Loucy (cell line): Measurements from ENCODE around the gene KSR2.

ENCODE experiments used
- H2AFZ ChIP-seq: fragments of 200-600 bp; sonication (generic); 2 replicates; pipeline ENCODE4 v1.6.0; 2016; ENCODE audit warnings: antibody characterized with exemption, mild to moderate bottlenecking, low read length, moderate library complexity
- H3F3A ChIP-seq: fragments of 200-600 bp; 2 replicates; pipeline ENCODE4 v1.6.0; 2016; ENCODE audit warnings: antibody characterized with exemption, low read depth, mild to moderate bottlenecking
- H3K27me3 ChIP-seq: fragments of 200-600 bp; sonication (generic); 2 replicates; pipeline ENCODE4 v1.6.1; 2014; ENCODE audit warnings: low read length, mild to moderate bottlenecking; ENCODE audit not compliant: insufficient read depth, poor library complexity, severe bottlenecking
- H3K36me3 ChIP-seq: fragments of 200-600 bp; sonication (generic); 2 replicates; pipeline ENCODE4 v1.6.1; 2016; ENCODE audit warnings: low read length; ENCODE audit not compliant: insufficient read depth
- H3K4me1 ChIP-seq: fragments of 200-600 bp; sonication (generic); 2 replicates; pipeline ENCODE4 v1.5.1; 2014; ENCODE audit warnings: low read length, mild to moderate bottlenecking; ENCODE audit not compliant: insufficient read depth, poor library complexity, severe bottlenecking
- H3K4me2 ChIP-seq: fragments of 200-600 bp; sonication (generic); 2 replicates; pipeline ENCODE4 v1.6.0; 2014; ENCODE audit warnings: antibody characterized with exemption, low read length, low read depth, mild to moderate bottlenecking; ENCODE audit not compliant: poor library complexity, severe bottlenecking
- H3K4me3 ChIP-seq: fragments of 200-600 bp; sonication (generic); 2 replicates; pipeline ENCODE4 v1.5.1; 2014; ENCODE audit warnings: low read length, mild to moderate bottlenecking, mixed read lengths; ENCODE audit not compliant: poor library complexity, severe bottlenecking
- H3K79me2 ChIP-seq: fragments of 200-600 bp; sonication (generic); 2 replicates; pipeline ENCODE4 v1.6.1; 2014; ENCODE audit warnings: low read length; ENCODE audit not compliant: insufficient read depth
- H3K9ac ChIP-seq: fragments of 200-600 bp; sonication (generic); 2 replicates; pipeline ENCODE4 v1.6.0; 2014; ENCODE audit warnings: mild to moderate bottlenecking, low read depth, low read length, moderate library complexity; ENCODE audit not compliant: poor library complexity, severe bottlenecking
- H3K9me2 ChIP-seq: fragments of 200-600 bp; sonication (generic); replicated peaks from 2 replicates; pipeline ENCODE4 v1.6.1; 2016; ENCODE audit warnings: low read depth, low read length, mixed read lengths
- H3K9me3 ChIP-seq: fragments of 200-600 bp; sonication (generic); 2 replicates; pipeline ENCODE4 v1.6.1; 2014; ENCODE audit warnings: mild to moderate bottlenecking, antibody characterized with exemption, low read length, low read depth; ENCODE audit not compliant: insufficient read depth
- H4K20me1 ChIP-seq: fragments of 200-600 bp; sonication (generic); 2 replicates; pipeline ENCODE4 v1.6.0; 2014; ENCODE audit warnings: antibody characterized with exemption, low read length, mild to moderate bottlenecking; ENCODE audit not compliant: insufficient read depth, poor library complexity, severe bottlenecking
- CTCF ChIP-seq: fragments of 200-600 bp; sonication (generic); conservative IDR thresholded peaks from 2 replicates; pipeline ENCODE4 v1.5.1; 2014; ENCODE audit warnings: mild to moderate bottlenecking, antibody characterized with exemption, low read length
- EZH2phosphoT487 ChIP-seq: fragments of 200-600 bp; IDR thresholded peaks from 2 replicates; pipeline ENCODE4 v1.6.1; 2018; ENCODE audit warnings: antibody characterized with exemption, mild to moderate bottlenecking, moderate library complexity, borderline replicate concordance

Gene KSR2

DNA sequence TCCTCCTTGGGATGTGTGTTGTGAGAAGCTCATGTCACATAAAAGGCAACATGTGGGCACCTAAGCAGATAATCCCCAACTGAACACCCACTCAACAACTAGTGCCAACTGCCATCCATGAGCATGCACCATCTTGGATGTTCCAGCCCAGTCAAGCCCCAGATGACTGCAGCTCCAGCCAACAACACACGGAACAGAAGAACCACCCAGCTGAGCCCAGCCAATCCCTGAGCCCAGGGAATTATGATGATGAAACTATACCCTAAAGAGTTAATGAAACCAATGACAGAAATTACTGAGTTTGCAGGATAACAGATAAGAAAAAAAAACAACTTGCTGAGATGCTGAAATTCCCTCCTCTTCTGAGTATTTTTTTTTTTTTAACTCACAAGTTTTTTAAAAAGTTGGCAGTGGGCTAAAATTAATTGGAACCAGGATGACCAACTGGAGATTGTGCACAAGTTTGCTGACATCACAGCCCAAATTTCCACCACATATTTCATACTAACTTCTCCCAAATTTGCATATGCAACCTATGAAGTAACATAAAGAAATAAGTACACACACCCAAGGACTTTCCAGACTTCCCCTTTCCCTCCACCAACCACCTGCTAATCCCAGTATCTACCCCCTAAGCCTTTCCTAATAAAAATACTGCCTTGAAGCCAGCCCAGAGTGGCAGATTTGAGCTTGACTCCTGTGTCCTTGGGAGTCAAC, 124.5 kb downstream of the KSR2 start:
- Histone ChIP-seq H3K9ac (no peak overlapping the region), H3K4me2 (no peak overlapping the region)

DNA sequence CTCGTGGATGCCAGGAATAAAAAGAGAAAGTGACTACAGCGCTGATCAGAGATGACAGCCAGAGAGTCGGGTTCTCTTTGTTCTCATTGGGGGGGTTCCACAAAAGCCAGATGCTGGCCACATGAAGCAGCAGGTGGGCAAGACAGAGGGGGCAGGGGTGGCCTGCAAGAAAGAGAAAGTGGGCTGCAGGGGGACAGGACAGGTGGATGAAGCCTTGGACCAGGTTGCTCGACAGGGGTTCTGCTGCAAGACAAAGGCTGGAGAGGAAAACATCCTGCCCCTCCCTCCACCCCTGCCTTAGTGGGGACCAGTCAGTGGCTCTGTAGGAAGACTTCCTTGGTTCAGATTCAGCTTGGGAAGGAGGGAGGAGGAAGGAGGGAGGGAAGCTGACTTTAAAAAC, 126.2 kb downstream of the KSR2 start:
- Histone ChIP-seq H3K36me3 (no peaks in the 10 kb centered on the region), H3K4me3 (no peak overlapping the region), H3K4me2 (no peak overlapping the region), H3K4me1 (no peaks in the 10 kb centered on the region), H3K27me3 (no peaks in the 10 kb centered on the region), H3K9ac (no peak overlapping the region), H4K20me1 (no peaks in the 10 kb centered on the region), H3F3A (no peaks in the 10 kb centered on the region), H3K9me3 (no peaks in the 10 kb centered on the region), H3K79me2 (no peaks in the 10 kb centered on the region), H2AFZ (peak overlapping the region; percentile 19; the same call in 1 of the 2 replicates), H3K9me2 (no peaks in the 10 kb centered on the region)
- TF ChIP-seq CTCF (no peak), EZH2phosphoT487 (no peak)

More for the DNA sequence above, 124.5 kb downstream of the KSR2 start:
- Histone ChIP-seq H3K4me3 (no peak overlapping the region), H3K9me2 (no peaks in the 10 kb centered on the region), H3K9me3 (no peaks in the 10 kb centered on the region), H3K36me3 (no peaks in the 10 kb centered on the region), H3F3A (no peaks in the 10 kb centered on the region), H2AFZ (no peak overlapping the region), H3K79me2 (no peaks in the 10 kb centered on the region), H3K27me3 (no peaks in the 10 kb centered on the region), H3K4me1 (no peaks in the 10 kb centered on the region), H4K20me1 (no peaks in the 10 kb centered on the region)
- TF ChIP-seq EZH2phosphoT487, result no peak
- no peak for TF ChIP-seq CTCF

GRCh38 chr12:117842220-117842619, 126.6 kb downstream of the KSR2 start:
- no peaks in the 10 kb centered on the region for H3F3A ChIP-seq
- TF ChIP-seq EZH2phosphoT487 (no peak), CTCF (no peak)
- no peaks in the 10 kb centered on the region for H3K9me3 ChIP-seq
- no peaks in the 10 kb centered on the region for H3K4me1 ChIP-seq
- no peak overlapping the region for H3K9ac ChIP-seq
- no peaks in the 10 kb centered on the region for H3K36me3 ChIP-seq
- H3K79me2 ChIP-seq, result no peaks in the 10 kb centered on the region
- H3K4me3 ChIP-seq, result no peak overlapping the region
- H3K4me2 ChIP-seq, result no peak overlapping the region
- no peaks in the 10 kb centered on the region for H3K9me2 ChIP-seq
- H2AFZ ChIP-seq, result no peak overlapping the region
- H3K27me3 ChIP-seq, result no peaks in the 10 kb centered on the region
- H4K20me1 ChIP-seq, result no peaks in the 10 kb centered on the region
